Neural cell (in vitro differentiated cells): ENCODE measurements around the gene DKK1. TPM values are rescaled to one million over a fixed set of nuclear protein-coding genes. Genes with fewer than 3 reads are reported as not detected.

ENCODE experiments used
- H2AFZ ChIP-seq: fragments of 200-600, 300-800 bp; sonication (generic), shearing (Covaris generic); 2 replicates; pipeline ENCODE4 v1.6.0; 2014; ENCODE audit warnings: low read depth, mild to moderate bottlenecking, antibody characterized with exemption, low read length, moderate library complexity
- H3F3A ChIP-seq: fragments of 200-600 bp; shearing (Covaris generic); 2 replicates; pipeline ENCODE4 v1.6.1; 2016; ENCODE audit warnings: mild to moderate bottlenecking, moderate library complexity, mixed read lengths, antibody characterized with exemption, low read length; ENCODE audit not compliant: insufficient read depth, poor library complexity, severe bottlenecking
- H3K27ac ChIP-seq: fragments of 200-600, 300-800 bp; sonication (generic), shearing (Covaris generic); 2 replicates; pipeline ENCODE4 v1.5.1; 2014; ENCODE audit warnings: mild to moderate bottlenecking, low read length, moderate library complexity
- H3K27me3 ChIP-seq: fragments of 300-800, 200-600 bp; sonication (generic), shearing (Covaris generic); 2 replicates; pipeline ENCODE4 v1.6.0; 2014; ENCODE audit warnings: mild to moderate bottlenecking, low read depth, low read length, moderate library complexity; ENCODE audit not compliant: insufficient read depth
- H3K36me3 ChIP-seq: fragments of 300-800, 200-600 bp; sonication (generic), shearing (Covaris generic); 2 replicates; pipeline ENCODE4 v1.5.1; 2014; ENCODE audit warnings: mild to moderate bottlenecking, antibody characterized with exemption, low read length, moderate library complexity; ENCODE audit not compliant: insufficient read depth
- H3K4me2 ChIP-seq: fragments of 300-800, 200-600 bp; sonication (generic), shearing (Covaris generic); 2 replicates; pipeline ENCODE4 v1.6.0; 2014; ENCODE audit warnings: mild to moderate bottlenecking, low read length
- H3K4me3 ChIP-seq: fragments of 300-800, 200-600 bp; sonication (generic), shearing (Covaris generic); 2 replicates; pipeline ENCODE4 v1.5.1; 2014; ENCODE audit warnings: mild to moderate bottlenecking, low read length, moderate library complexity
- H3K79me2 ChIP-seq: fragments of 200-600 bp; shearing (Covaris generic); replicated peaks from 2 replicates; pipeline ENCODE4 v1.6.0; 2014; ENCODE audit warnings: mild to moderate bottlenecking, low read length, moderate library complexity; ENCODE audit not compliant: insufficient read depth
- H3K9ac ChIP-seq: fragments of 300-800, 200-600 bp; sonication (generic), shearing (Covaris generic); 2 replicates; pipeline ENCODE4 v1.6.1; 2016; ENCODE audit warnings: mild to moderate bottlenecking, low read length, mixed read lengths
- H3K9me2 ChIP-seq: fragments of 200-600 bp; shearing (Covaris generic); 2 replicates; pipeline ENCODE4 v1.6.1; 2016; ENCODE audit warnings: mild to moderate bottlenecking, low read length, mixed read lengths; ENCODE audit not compliant: insufficient read depth
- H3K9me3 ChIP-seq: fragments of 200-600, 300-800 bp; sonication (generic), shearing (Covaris generic); 2 replicates; pipeline ENCODE4 v1.6.1; 2016; ENCODE audit warnings: mild to moderate bottlenecking, mixed run types, low read length, moderate library complexity, mixed read lengths
- H4K20me1 ChIP-seq: fragments of 200-600 bp; shearing (Covaris generic); 2 replicates; pipeline ENCODE4 v1.6.1; 2016; ENCODE audit warnings: mild to moderate bottlenecking, mixed run types; ENCODE audit not compliant: insufficient read depth
- EP300 ChIP-seq: fragments of 450-650 bp; conservative IDR thresholded peaks from 2 replicates; pipeline ENCODE4 v1.6.1; 2014; ENCODE audit warnings: antibody characterized with exemption, mild to moderate bottlenecking, moderate library complexity; ENCODE audit not compliant: poor library complexity, severe bottlenecking
- EZH2 ChIP-seq: fragments of 200-600, 300-800 bp; shearing (Covaris generic), sonication (generic); IDR thresholded peaks from 2 replicates; pipeline ENCODE4 v1.6.1; 2014; ENCODE audit warnings: antibody characterized with exemption, low read length, borderline replicate concordance, mild to moderate bottlenecking; ENCODE audit not compliant: insufficient read depth, poor library complexity, severe bottlenecking
- MXI1 ChIP-seq: fragments of 450-650 bp; conservative IDR thresholded peaks from 2 replicates; pipeline ENCODE4 v1.6.1; 2014; ENCODE audit warnings: antibody characterized with exemption, mild to moderate bottlenecking; ENCODE audit not compliant: poor library complexity, severe bottlenecking
- POLR2AphosphoS5 ChIP-seq: IDR thresholded peaks from 2 replicates; pipeline ENCODE4 v1.6.1; 2012
- RAD21 ChIP-seq: fragments of 450-650 bp; conservative IDR thresholded peaks from 2 replicates; pipeline ENCODE4 v1.6.1; 2014; ENCODE audit warnings: antibody characterized with exemption, mild to moderate bottlenecking, moderate library complexity
- SMC3 ChIP-seq: fragments of 450-650 bp; conservative IDR thresholded peaks from 2 replicates; pipeline ENCODE4 v1.6.1; 2014; ENCODE audit warnings: antibody characterized with exemption, mild to moderate bottlenecking, moderate library complexity; ENCODE audit not compliant: poor library complexity
- TAF1 ChIP-seq: IDR thresholded peaks from 2 replicates; pipeline ENCODE4 v1.6.1; 2012; ENCODE audit warnings: low read depth
- polyA plus RNA-seq: library from polyadenylated mRNA; depleted of rRNA; stranded (reverse); fragments of >200 nt; gene quantifications from 2 replicates; pipeline ENCODE4 v1.2.3, GENCODE V29; 2014
- TF ChIP-seq, protein P1 (sequence below): IDR thresholded peaks from 2 replicates; pipeline ENCODE4 v1.6.1; 2012; ENCODE audit warnings: borderline replicate concordance
- TF ChIP-seq, protein P2 (sequence below): fragments of 450-650 bp; IDR thresholded peaks from 2 replicates; pipeline ENCODE4 v1.5.1; 2014; ENCODE audit warnings: antibody characterized with exemption, mild to moderate bottlenecking, moderate library complexity; ENCODE audit not compliant: poor library complexity, severe bottlenecking

Gene DKK1
- polyA plus RNA-seq, 1 donor from 2014 or later = 0.12 TPM

DNA sequence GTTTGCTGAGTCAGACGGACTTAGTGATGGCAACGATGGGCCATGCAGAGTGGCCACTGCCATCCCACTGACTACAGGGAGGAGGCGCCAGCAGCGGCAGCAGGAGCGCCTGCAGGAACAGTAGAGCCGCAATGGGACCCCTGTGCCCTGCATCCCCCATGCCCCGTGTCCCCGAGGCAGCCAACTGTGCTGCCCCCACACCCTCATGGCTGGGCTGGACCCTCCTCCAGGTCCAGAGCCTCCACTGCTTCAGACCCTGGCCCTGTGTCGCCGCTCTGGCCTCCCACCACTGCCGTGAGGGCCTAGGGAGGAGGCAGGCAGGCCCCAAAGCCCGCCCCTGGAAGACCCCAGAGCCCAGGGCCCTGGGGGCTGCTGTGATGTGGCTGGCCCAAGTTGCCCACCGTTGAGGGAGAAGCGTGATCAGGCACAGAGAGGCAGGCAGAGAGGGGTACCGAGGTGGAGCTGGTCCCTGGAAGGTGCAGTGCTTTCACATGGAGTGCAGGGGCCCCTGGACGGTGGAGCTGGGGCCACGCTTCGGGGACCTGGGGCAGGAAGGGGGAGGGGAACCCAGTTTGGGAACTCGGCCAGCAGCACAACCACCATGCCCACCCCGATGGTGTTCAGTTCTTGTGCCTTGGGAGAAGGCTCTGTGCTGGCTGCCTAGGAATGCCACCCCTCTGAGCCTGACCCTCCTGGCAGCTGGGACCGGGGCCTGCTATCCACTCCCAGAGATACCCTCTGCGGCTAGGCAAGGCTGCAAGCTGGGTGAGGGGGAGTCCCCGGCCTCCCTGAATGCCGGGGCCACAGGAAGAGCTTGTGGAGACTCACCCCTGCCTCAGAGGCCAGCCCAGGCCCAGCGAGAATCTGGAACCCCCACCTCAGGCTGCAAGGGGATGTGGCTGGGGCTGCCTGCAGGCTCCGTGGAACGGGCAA lies 32.6 kb downstream of the DKK1 start:
- H3K4me2 ChIP-seq = no peak overlapping the region
- H3K4me3 ChIP-seq = no peak overlapping the region
- H3K36me3 ChIP-seq = no peaks in the 10 kb centered on the region
- H3K9me2 ChIP-seq = no peaks in the 10 kb centered on the region
- no peak overlapping the region for H3K9ac ChIP-seq
- TF ChIP-seq TAF1 (no peak), POLR2AphosphoS5 (no peak), MXI1 (no peak), EP300 (no peak), EZH2 (no peak), SMC3 (no peak), RAD21 (no peak)
- TF ChIP-seq, protein P1, sequence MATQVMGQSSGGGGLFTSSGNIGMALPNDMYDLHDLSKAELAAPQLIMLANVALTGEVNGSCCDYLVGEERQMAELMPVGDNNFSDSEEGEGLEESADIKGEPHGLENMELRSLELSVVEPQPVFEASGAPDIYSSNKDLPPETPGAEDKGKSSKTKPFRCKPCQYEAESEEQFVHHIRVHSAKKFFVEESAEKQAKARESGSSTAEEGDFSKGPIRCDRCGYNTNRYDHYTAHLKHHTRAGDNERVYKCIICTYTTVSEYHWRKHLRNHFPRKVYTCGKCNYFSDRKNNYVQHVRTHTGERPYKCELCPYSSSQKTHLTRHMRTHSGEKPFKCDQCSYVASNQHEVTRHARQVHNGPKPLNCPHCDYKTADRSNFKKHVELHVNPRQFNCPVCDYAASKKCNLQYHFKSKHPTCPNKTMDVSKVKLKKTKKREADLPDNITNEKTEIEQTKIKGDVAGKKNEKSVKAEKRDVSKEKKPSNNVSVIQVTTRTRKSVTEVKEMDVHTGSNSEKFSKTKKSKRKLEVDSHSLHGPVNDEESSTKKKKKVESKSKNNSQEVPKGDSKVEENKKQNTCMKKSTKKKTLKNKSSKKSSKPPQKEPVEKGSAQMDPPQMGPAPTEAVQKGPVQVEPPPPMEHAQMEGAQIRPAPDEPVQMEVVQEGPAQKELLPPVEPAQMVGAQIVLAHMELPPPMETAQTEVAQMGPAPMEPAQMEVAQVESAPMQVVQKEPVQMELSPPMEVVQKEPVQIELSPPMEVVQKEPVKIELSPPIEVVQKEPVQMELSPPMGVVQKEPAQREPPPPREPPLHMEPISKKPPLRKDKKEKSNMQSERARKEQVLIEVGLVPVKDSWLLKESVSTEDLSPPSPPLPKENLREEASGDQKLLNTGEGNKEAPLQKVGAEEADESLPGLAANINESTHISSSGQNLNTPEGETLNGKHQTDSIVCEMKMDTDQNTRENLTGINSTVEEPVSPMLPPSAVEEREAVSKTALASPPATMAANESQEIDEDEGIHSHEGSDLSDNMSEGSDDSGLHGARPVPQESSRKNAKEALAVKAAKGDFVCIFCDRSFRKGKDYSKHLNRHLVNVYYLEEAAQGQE = no peak
- TF ChIP-seq, protein P2, sequence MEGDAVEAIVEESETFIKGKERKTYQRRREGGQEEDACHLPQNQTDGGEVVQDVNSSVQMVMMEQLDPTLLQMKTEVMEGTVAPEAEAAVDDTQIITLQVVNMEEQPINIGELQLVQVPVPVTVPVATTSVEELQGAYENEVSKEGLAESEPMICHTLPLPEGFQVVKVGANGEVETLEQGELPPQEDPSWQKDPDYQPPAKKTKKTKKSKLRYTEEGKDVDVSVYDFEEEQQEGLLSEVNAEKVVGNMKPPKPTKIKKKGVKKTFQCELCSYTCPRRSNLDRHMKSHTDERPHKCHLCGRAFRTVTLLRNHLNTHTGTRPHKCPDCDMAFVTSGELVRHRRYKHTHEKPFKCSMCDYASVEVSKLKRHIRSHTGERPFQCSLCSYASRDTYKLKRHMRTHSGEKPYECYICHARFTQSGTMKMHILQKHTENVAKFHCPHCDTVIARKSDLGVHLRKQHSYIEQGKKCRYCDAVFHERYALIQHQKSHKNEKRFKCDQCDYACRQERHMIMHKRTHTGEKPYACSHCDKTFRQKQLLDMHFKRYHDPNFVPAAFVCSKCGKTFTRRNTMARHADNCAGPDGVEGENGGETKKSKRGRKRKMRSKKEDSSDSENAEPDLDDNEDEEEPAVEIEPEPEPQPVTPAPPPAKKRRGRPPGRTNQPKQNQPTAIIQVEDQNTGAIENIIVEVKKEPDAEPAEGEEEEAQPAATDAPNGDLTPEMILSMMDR = no peak
- no peaks in the 10 kb centered on the region for H3F3A ChIP-seq
- H3K79me2 ChIP-seq = no peaks in the 10 kb centered on the region
- no peaks in the 10 kb centered on the region for H3K27me3 ChIP-seq
- H3K27ac ChIP-seq = no peak overlapping the region
- H3K9me3 ChIP-seq = no peaks in the 10 kb centered on the region
- H4K20me1 ChIP-seq = no peaks in the 10 kb centered on the region
- no peak overlapping the region for H2AFZ ChIP-seq

DNA sequence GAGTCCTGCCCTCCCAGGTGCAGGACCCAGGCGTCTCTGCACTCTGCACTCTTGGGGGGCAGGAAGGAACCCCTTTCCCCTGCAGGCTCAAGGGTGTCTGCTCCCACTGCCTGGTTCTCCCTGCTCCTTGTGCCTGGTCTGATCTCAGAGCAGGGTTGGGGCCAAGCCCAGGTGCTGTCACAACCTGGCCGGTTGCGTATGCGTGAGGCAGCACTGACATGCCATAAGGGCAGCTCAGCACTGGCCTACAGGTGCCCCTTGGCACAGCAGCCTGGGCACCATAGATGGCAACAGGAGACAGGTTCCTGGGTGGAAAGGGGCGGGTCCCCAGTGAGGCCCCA lies 33.2 kb downstream of the DKK1 start:
- no peaks in the 10 kb centered on the region for H3K27me3 ChIP-seq
- no peaks in the 10 kb centered on the region for H3K9me2 ChIP-seq
- H3K79me2 ChIP-seq = no peaks in the 10 kb centered on the region
- H3F3A ChIP-seq = no peaks in the 10 kb centered on the region
- no peak overlapping the region for H3K9ac ChIP-seq
- H3K4me2 ChIP-seq = no peak overlapping the region
- H4K20me1 ChIP-seq = no peaks in the 10 kb centered on the region
- H3K36me3 ChIP-seq = no peaks in the 10 kb centered on the region
- TF ChIP-seq EP300 = no peak
- TF ChIP-seq, protein P2 = no peak
- no peak overlapping the region for H3K4me3 ChIP-seq
- H3K27ac ChIP-seq = no peak overlapping the region
- H3K9me3 ChIP-seq = no peaks in the 10 kb centered on the region
- H2AFZ ChIP-seq = no peak overlapping the region
